Measurements from ENCODE around the gene TIPRL.

GRCh38 chr1:168157638-168158037 lies 21.1 kb upstream of the TIPRL start:
- no peak for TF ChIP-seq CTCF (IDR thresholded peaks at IDR 0.05)
- no peak for TF ChIP-seq ZFX (IDR thresholded peaks at IDR 0.05; ENCODE audit: borderline replicate concordance)
